Neural cell (in vitro differentiated cells): ENCODE measurements around the gene PROSER1. TPM values are rescaled to one million over a fixed set of nuclear protein-coding genes. Genes with fewer than 3 reads are reported as not detected.

ENCODE experiments used
- H2AFZ ChIP-seq: fragments of 200-600, 300-800 bp; sonication (generic), shearing (Covaris generic); 2 replicates; pipeline ENCODE4 v1.6.0; 2014; ENCODE audit warnings: low read depth, mild to moderate bottlenecking, antibody characterized with exemption, low read length, moderate library complexity
- H3F3A ChIP-seq: fragments of 200-600 bp; shearing (Covaris generic); 2 replicates; pipeline ENCODE4 v1.6.1; 2016; ENCODE audit warnings: mild to moderate bottlenecking, moderate library complexity, mixed read lengths, antibody characterized with exemption, low read length; ENCODE audit not compliant: insufficient read depth, poor library complexity, severe bottlenecking
- H3K27ac ChIP-seq: fragments of 200-600, 300-800 bp; sonication (generic), shearing (Covaris generic); 2 replicates; pipeline ENCODE4 v1.5.1; 2014; ENCODE audit warnings: mild to moderate bottlenecking, low read length, moderate library complexity
- H3K27me3 ChIP-seq: fragments of 300-800, 200-600 bp; sonication (generic), shearing (Covaris generic); 2 replicates; pipeline ENCODE4 v1.6.0; 2014; ENCODE audit warnings: mild to moderate bottlenecking, low read depth, low read length, moderate library complexity; ENCODE audit not compliant: insufficient read depth
- H3K36me3 ChIP-seq: fragments of 300-800, 200-600 bp; sonication (generic), shearing (Covaris generic); 2 replicates; pipeline ENCODE4 v1.5.1; 2014; ENCODE audit warnings: mild to moderate bottlenecking, antibody characterized with exemption, low read length, moderate library complexity; ENCODE audit not compliant: insufficient read depth
- H3K4me2 ChIP-seq: fragments of 300-800, 200-600 bp; sonication (generic), shearing (Covaris generic); 2 replicates; pipeline ENCODE4 v1.6.0; 2014; ENCODE audit warnings: mild to moderate bottlenecking, low read length
- H3K4me3 ChIP-seq: fragments of 300-800, 200-600 bp; sonication (generic), shearing (Covaris generic); 2 replicates; pipeline ENCODE4 v1.5.1; 2014; ENCODE audit warnings: mild to moderate bottlenecking, low read length, moderate library complexity
- H3K79me2 ChIP-seq: fragments of 200-600 bp; shearing (Covaris generic); replicated peaks from 2 replicates; pipeline ENCODE4 v1.6.0; 2014; ENCODE audit warnings: mild to moderate bottlenecking, low read length, moderate library complexity; ENCODE audit not compliant: insufficient read depth
- H3K9ac ChIP-seq: fragments of 300-800, 200-600 bp; sonication (generic), shearing (Covaris generic); 2 replicates; pipeline ENCODE4 v1.6.1; 2016; ENCODE audit warnings: mild to moderate bottlenecking, low read length, mixed read lengths
- H3K9me2 ChIP-seq: fragments of 200-600 bp; shearing (Covaris generic); 2 replicates; pipeline ENCODE4 v1.6.1; 2016; ENCODE audit warnings: mild to moderate bottlenecking, low read length, mixed read lengths; ENCODE audit not compliant: insufficient read depth
- H3K9me3 ChIP-seq: fragments of 200-600, 300-800 bp; sonication (generic), shearing (Covaris generic); 2 replicates; pipeline ENCODE4 v1.6.1; 2016; ENCODE audit warnings: mild to moderate bottlenecking, mixed run types, low read length, moderate library complexity, mixed read lengths
- H4K20me1 ChIP-seq: fragments of 200-600 bp; shearing (Covaris generic); 2 replicates; pipeline ENCODE4 v1.6.1; 2016; ENCODE audit warnings: mild to moderate bottlenecking, mixed run types; ENCODE audit not compliant: insufficient read depth
- CTCF ChIP-seq: fragments of 450-650 bp; IDR thresholded peaks from 2 replicates; pipeline ENCODE4 v1.5.1; 2014; ENCODE audit warnings: antibody characterized with exemption, mild to moderate bottlenecking, moderate library complexity; ENCODE audit not compliant: poor library complexity, severe bottlenecking
- EP300 ChIP-seq: fragments of 450-650 bp; conservative IDR thresholded peaks from 2 replicates; pipeline ENCODE4 v1.6.1; 2014; ENCODE audit warnings: antibody characterized with exemption, mild to moderate bottlenecking, moderate library complexity; ENCODE audit not compliant: poor library complexity, severe bottlenecking
- EZH2 ChIP-seq: fragments of 200-600, 300-800 bp; shearing (Covaris generic), sonication (generic); IDR thresholded peaks from 2 replicates; pipeline ENCODE4 v1.6.1; 2014; ENCODE audit warnings: antibody characterized with exemption, low read length, borderline replicate concordance, mild to moderate bottlenecking; ENCODE audit not compliant: insufficient read depth, poor library complexity, severe bottlenecking
- MXI1 ChIP-seq: fragments of 450-650 bp; conservative IDR thresholded peaks from 2 replicates; pipeline ENCODE4 v1.6.1; 2014; ENCODE audit warnings: antibody characterized with exemption, mild to moderate bottlenecking; ENCODE audit not compliant: poor library complexity, severe bottlenecking
- POLR2AphosphoS5 ChIP-seq: IDR thresholded peaks from 2 replicates; pipeline ENCODE4 v1.6.1; 2012
- RAD21 ChIP-seq: fragments of 450-650 bp; conservative IDR thresholded peaks from 2 replicates; pipeline ENCODE4 v1.6.1; 2014; ENCODE audit warnings: antibody characterized with exemption, mild to moderate bottlenecking, moderate library complexity
- REST ChIP-seq: IDR thresholded peaks from 2 replicates; pipeline ENCODE4 v1.6.1; 2012; ENCODE audit warnings: borderline replicate concordance
- SMC3 ChIP-seq: fragments of 450-650 bp; conservative IDR thresholded peaks from 2 replicates; pipeline ENCODE4 v1.6.1; 2014; ENCODE audit warnings: antibody characterized with exemption, mild to moderate bottlenecking, moderate library complexity; ENCODE audit not compliant: poor library complexity
- TAF1 ChIP-seq: IDR thresholded peaks from 2 replicates; pipeline ENCODE4 v1.6.1; 2012; ENCODE audit warnings: low read depth
- polyA plus RNA-seq: library from polyadenylated mRNA; depleted of rRNA; stranded (reverse); fragments of >200 nt; gene quantifications from 2 replicates; pipeline ENCODE4 v1.2.3, GENCODE V29; 2014

The PROSER1 gene
- polyA plus RNA-seq, 1 donor from 2014 or later = 28.2 TPM

- H3K4me3 ChIP-seq = peak overlapping the region; percentile 73
- H3K27me3 ChIP-seq = no peaks in the 10 kb centered on the region
- H3K9me2 ChIP-seq = no peaks in the 10 kb centered on the region
- H3K9ac ChIP-seq = peak overlapping the region; percentile 81
- no peak overlapping the region for H2AFZ ChIP-seq
- H3K27ac ChIP-seq = no peak overlapping the region
- TF ChIP-seq MXI1 (no peak), TAF1 (no peak), SMC3 (no peak), POLR2AphosphoS5 (no peak), EZH2 (no peak), EP300 (no peak), CTCF (no peak), RAD21 (no peak), REST (no peak)
- H3F3A ChIP-seq = no peaks in the 10 kb centered on the region
- peaks cover 71% of the 10 kb centered on the region for H3K79me2 ChIP-seq
- H3K36me3 ChIP-seq = no peaks in the 10 kb centered on the region
- no peaks in the 10 kb centered on the region for H4K20me1 ChIP-seq
- H3K9me3 ChIP-seq = no peaks in the 10 kb centered on the region
- peak overlapping the region; percentile 60 for H3K4me2 ChIP-seq
Measured at GRCh38 chr13:39035799-39036198, 2.1 kb downstream of the PROSER1 start.

GRCh38 chr13:39035204-39035603 lies 2.7 kb downstream of the PROSER1 start:
- Histone ChIP-seq H3K27me3 (no peaks in the 10 kb centered on the region), H3K27ac (no peak overlapping the region), H3K4me2 (peak overlapping the region; percentile 60), H3K9ac (no peak overlapping the region), H3K4me3 (peak overlapping the region; percentile 73), H3K9me2 (no peaks in the 10 kb centered on the region), H3F3A (no peaks in the 10 kb centered on the region), H3K79me2 (peaks cover 71% of the 10 kb centered on the region), H3K9me3 (no peaks in the 10 kb centered on the region), H4K20me1 (no peaks in the 10 kb centered on the region), H2AFZ (no peak overlapping the region), H3K36me3 (no peaks in the 10 kb centered on the region)
- no peak for TF ChIP-seq CTCF
- TF ChIP-seq SMC3 = no peak
- TF ChIP-seq RAD21 = no peak
- TF ChIP-seq MXI1 = no peak
